NCI-H128 (cell line): ENCODE data around the gene F12.
A peak's percentile ranks its signal among the peaks of the same experiment; 100 is the strongest.

Experiments
- DNase-seq: peaks from one replicate; lab custom pipeline; 2025; ENCODE audit not compliant: unreplicated experiment; lab: John Stamatoyannopoulos, UW

Gene F12

GRCh38 chr5:177409043-177409801 is at the start of gene F12:
TSS of gene F12 (minus strand) at chr5:177409564. CDS start at chr5:177409527, 37 bp downstream.
- DNase-seq: no peak

- no peak for DNase-seq
Measured at GRCh38 chr5:177458912-177459350, 49.6 kb upstream of the F12 start.

GRCh38 chr5:177457852-177458681 is 48.7 kb upstream of the F12 start:
- no peak for DNase-seq

- DNase-seq: peak; percentile 44
Measured at GRCh38 chr5:177456976-177457851, 47.9 kb upstream of the F12 start.

DNA sequence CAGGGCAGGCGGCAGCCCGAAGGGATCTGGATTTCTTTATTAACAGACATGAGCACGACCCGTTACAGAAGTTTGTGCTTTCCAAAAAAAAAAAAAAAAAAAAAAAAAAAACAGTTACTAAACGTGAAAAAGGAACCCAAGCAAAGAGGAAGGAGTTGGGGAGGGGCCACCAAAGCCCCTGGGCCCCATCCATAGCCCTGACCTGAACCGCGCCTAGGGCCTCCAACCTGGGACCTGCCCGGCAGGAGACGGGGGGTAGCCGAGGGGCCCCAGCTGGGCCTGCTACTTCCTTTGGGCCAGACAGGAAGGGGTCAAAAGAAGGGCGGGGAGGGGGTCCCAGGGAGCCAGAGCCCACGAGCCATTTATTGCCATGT is 47.2 kb upstream of the F12 start:
- DNase-seq: no peak

GRCh38 chr5:177455661-177456590 is 46.6 kb upstream of the F12 start:
- peak; percentile 56 for DNase-seq

DNA sequence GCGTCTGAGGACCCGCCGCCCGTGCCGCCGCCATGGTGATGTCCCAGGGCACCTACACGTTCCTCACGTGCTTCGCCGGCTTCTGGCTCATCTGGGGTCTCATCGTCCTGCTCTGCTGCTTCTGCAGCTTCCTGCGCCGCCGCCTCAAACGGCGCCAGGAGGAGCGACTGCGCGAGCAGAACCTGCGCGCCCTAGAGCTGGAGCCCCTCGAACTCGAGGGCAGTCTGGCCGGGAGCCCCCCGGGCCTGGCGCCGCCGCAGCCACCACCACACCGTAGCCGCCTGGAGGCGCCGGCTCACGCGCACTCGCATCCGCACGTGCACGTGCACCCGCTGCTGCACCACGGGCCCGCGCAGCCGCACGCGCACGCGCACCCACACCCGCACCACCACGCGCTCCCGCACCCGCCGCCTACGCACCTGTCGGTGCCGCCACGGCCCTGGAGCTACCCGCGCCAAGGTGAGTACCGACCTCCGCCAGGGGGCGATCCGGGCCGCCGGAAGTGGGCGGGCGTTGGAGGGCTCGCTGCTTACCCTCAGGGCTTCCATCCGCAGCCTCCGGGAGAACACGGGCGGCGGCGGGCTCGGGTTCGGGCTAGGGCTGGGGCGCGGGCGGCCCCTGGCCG is 45.8 kb upstream of the F12 start:
- DNase-seq: peak; percentile 57

- peak; percentile 73 for DNase-seq
Measured at GRCh38 chr5:177454397-177455035, 45.2 kb upstream of the F12 start.

GRCh38 chr5:177453852-177454396 is 44.6 kb upstream of the F12 start:
- no peak for DNase-seq

GRCh38 chr5:177452688-177453638 is 43.6 kb upstream of the F12 start:
- DNase-seq: no peak

GRCh38 chr5:177450667-177451424 is 41.5 kb upstream of the F12 start:
- no peak for DNase-seq

DNA sequence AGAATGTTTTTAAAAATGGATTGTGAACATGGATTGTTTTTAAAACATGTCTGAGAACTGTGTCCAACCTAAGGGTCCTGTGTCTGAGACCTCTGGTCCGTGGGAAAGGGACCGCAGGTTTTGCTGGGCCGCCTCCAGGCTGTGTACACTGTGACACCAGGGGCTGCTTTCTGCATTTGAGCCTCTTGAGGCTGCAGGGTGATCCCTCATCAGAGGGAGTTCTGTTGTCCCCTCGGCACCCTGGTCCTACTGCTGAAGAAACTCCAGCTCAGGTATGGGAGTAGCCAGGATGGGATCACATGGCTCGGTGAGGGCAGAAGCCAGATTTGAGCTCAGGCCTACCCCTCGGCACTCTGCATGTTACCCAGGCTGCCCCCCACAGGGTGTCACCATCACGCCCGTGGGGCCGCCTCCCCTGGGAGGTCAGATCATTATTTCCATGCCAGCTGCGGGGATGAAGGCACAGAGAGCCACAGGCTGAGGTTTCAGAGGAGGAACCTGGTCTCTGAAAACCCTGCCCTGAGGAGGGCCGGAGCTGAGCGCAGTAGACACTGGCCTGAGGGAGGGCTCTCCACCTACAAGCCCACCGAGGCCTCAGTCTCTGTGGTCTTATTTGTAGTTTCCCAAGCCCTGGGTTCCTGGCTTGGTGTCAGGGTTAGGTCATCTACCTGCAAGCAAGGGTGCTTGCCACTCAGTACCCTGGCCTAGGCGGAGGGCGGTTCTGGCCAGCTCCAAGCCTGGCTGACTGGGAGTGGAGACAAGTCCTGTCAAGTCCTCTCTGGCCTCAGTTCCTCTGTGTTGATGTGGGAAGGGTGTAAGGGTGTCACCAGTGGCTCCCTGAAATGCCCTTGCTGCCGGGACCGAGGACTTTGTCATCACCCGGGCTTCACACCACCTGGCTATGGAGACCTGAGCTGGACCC is 40.0 kb upstream of the F12 start:
- no peak for DNase-seq

DNA sequence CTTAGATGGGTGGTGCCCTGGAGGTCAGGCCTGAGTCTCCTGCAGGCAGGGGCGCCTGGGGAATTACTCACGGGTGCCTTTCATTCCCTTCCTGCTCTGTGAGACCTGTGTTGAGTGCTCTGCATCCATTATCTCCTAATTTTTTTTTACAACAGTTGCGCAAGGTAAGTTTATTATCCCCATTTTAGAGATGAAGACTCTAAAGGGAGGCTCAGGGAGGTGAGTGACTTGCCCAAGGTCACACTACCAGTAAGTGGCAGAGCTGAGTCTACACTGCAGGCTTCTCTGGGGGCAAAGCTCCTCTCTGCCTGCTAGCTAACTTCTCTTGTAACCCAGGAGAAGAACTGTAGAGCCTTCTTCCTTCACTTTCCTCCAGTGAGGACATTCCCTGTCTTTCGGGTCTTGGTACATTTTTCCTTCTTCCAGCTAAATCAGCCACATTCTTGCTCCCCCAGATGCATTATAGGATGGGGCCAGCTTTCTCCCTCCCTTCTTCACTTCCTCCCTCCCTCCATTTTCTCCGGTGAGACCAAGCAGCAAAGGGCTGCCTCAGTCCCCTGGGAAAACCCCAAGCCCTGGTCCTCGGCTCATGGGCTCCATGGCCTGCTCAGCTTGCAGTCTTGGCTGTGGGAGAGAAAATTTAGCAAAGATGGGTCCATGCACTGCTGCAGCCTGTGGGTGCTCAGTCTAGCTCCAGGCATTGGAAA is 39.0 kb upstream of the F12 start:
- DNase-seq: no peak

DNA sequence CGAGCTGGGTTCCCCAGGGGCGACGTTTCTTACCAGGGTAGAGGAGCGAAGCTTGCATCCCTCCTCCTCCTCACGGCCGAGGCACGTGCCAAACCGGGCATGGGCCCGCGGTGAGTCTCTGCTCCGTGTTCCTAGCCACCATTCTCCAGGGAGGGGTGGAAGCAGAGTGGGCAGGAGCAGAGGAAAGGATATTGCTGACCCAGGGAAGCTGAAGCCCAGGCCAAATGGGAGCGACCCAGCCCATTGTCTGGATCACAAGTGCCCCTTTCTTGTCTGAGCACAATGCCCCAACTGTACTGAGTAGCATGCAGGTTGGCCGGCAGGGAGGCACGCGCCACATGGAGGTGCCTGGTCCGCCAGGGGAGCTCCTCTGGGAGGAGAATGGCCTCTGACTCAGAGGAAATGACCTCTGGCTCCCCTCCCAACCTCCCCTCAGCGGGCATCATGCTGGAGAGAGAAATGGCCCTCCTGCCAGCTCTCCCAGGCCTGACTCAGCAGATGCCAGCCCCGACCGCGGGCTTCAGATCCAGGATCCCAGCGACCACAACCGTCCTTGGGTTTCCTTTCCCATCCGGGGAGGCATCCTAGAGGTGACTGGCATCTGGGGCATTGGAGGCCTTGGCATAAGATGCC is 38.4 kb upstream of the F12 start:
- no peak for DNase-seq

DNA sequence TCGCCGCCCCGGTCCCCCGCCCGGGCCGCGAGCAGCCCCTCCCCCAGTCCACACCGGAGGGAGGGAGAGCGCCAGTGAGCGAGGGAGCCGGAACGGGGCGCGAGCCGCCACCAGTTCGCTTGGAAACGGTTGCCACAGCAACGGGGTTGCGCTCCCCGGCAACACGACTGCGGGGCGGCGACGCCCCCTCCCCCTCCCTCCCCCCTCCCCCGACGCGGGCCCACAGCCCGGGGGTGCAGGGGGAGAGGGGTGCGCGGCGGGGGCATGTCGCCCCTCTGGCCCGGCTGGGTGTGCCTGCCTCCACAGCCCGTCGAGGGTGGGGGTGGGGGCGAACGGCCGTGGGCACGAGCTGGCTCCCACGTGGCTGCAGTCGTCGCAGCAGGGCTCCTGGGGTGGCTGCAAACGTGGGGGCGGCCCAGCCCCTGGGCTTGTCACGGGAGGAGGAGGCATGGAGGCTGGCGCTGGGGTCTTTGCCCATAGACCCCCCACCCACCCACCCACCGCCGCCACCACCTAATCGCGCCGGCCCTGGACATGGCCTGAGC is 37.8 kb upstream of the F12 start:
- DNase-seq: peak; percentile 45
